ENCODE measurements around the gene HERPUD1. TPM values are rescaled to one million over a fixed set of nuclear protein-coding genes. Genes with fewer than 3 reads are reported as not detected.
"Not testable (repeated sequence)": the region's sequence is repeated elsewhere in the genome, so short reads cannot be mapped to it uniquely, and the experiment has no call there.

HERPUD1 gene, protein sequence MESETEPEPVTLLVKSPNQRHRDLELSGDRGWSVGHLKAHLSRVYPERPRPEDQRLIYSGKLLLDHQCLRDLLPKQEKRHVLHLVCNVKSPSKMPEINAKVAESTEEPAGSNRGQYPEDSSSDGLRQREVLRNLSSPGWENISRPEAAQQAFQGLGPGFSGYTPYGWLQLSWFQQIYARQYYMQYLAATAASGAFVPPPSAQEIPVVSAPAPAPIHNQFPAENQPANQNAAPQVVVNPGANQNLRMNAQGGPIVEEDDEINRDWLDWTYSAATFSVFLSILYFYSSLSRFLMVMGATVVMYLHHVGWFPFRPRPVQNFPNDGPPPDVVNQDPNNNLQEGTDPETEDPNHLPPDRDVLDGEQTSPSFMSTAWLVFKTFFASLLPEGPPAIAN
- total RNA-seq, result 100 to 1,000 TPM; 123 to 162 (median 149) TPM

DNA sequence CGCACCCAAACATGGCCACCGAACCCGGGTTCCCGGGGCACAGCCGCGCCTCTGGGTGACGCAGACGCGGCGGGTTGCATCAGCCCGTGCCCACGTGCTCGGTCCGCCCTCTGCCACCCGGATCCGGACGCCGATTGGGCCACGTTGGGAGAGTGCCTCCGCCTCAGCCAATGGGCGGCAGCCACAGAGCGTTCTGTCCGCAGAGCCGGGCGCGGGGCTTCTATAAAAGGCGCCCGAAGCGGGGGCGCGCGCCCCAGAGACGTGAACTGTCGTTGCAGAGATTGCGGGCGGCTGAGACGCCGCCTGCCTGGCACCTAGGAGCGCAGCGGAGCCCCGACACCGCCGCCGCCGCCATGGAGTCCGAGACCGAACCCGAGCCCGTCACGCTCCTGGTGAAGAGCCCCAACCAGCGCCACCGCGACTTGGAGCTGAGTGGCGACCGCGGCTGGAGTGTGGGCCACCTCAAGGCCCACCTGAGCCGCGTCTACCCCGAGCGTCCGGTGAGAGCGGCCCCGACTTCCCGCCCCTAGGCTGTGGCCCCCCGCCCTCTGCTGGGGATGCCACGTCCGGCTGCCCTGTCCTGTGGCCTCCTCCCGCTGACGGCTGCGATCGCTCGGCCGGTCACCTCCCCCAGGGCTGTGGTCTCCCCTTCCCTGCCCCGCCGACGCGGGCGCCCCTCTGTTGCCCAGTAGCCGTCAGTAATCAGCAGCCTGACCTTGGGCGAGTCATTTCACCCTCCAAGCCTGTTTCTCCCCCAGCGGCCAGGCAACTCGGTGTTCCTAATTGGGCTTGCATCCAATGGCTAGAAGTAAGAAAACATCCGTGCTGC, at the start of gene HERPUD1:
Gene HERPUD1, plus strand, starts transcription at position 251 of the 829 bp plus-strand sequence. Its CDS starts 103 bp downstream, at position 354.
- Histone ChIP-seq H3K27me3 (no peaks in the 10 kb centered on the region), H3K9me3 (no peaks in the 10 kb centered on the region), H3K36me3 (no peaks in the 10 kb centered on the region), H3K4me3 (peak within 1 kb of the TSS; percentile 92 to 99 (median 98)), H3K27ac (peak within 1 kb of the TSS; percentile 99), H3K4me1 (peaks cover 0 to 9% of the 10 kb centered on the region in 2 donors)
- TF ChIP-seq POLR2AphosphoS5 (IDR thresholded peaks at IDR 0.05), result peak; percentile 95 to 97 (median 96)
- TF ChIP-seq, protein P1, sequence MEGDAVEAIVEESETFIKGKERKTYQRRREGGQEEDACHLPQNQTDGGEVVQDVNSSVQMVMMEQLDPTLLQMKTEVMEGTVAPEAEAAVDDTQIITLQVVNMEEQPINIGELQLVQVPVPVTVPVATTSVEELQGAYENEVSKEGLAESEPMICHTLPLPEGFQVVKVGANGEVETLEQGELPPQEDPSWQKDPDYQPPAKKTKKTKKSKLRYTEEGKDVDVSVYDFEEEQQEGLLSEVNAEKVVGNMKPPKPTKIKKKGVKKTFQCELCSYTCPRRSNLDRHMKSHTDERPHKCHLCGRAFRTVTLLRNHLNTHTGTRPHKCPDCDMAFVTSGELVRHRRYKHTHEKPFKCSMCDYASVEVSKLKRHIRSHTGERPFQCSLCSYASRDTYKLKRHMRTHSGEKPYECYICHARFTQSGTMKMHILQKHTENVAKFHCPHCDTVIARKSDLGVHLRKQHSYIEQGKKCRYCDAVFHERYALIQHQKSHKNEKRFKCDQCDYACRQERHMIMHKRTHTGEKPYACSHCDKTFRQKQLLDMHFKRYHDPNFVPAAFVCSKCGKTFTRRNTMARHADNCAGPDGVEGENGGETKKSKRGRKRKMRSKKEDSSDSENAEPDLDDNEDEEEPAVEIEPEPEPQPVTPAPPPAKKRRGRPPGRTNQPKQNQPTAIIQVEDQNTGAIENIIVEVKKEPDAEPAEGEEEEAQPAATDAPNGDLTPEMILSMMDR (IDR thresholded peaks at IDR 0.05), result peak; percentile 4 to 16 (median 9)
- peak; percentile 96 for TF ChIP-seq POLR2A (IDR thresholded peaks at IDR 0.05)
- DNase-seq (ENCODE audit: low spot score in 2 of 2), result peak; percentile 98 to 99
- intact Hi-C loops (cut with DNase I; ENCODE audit: low total_unique reads), result loop anchor here (2.0 kb wide), 1 partner anchor 63 kb away; no protein-coding TSS in a partner anchor

GRCh38 chr16:56883586-56883985, 48.4 kb upstream of the HERPUD1 start:
- Histone ChIP-seq H3K4me1 (no peaks in the 10 kb centered on the region), H3K4me3 (no peak overlapping the region), H3K27ac (no peak overlapping the region), H3K27me3 (no peaks in the 10 kb centered on the region), H3K9me3 (no peaks in the 10 kb centered on the region), H3K36me3 (no peaks in the 10 kb centered on the region)
- intact Hi-C loops (cut with DNase I; ENCODE audit: low total_unique reads), result no loop called here
- TF ChIP-seq, protein P1 (IDR thresholded peaks at IDR 0.05), result no peak
- no peak for TF ChIP-seq POLR2A (IDR thresholded peaks at IDR 0.05)
- TF ChIP-seq POLR2AphosphoS5 (IDR thresholded peaks at IDR 0.05), result no peak
- DNase-seq (ENCODE audit: low spot score in 2 of 2), result no peak

- no peaks in the 10 kb centered on the region for H3K9me3 ChIP-seq
- H3K4me3 ChIP-seq, result no peak overlapping the region
- TF ChIP-seq POLR2A (IDR thresholded peaks at IDR 0.05) (no peak), POLR2AphosphoS5 (IDR thresholded peaks at IDR 0.05) (no peak)
- TF ChIP-seq, protein P1 (IDR thresholded peaks at IDR 0.05), result no peak
- intact Hi-C loops (cut with DNase I; ENCODE audit: low total_unique reads), result no loop called here
- no peaks in the 10 kb centered on the region for H3K4me1 ChIP-seq
- H3K27ac ChIP-seq, result no peak overlapping the region
- no peaks in the 10 kb centered on the region for H3K27me3 ChIP-seq
- no peaks in the 10 kb centered on the region for H3K36me3 ChIP-seq
- DNase-seq (ENCODE audit: low spot score in 2 of 2), result no peak
Observed at GRCh38 chr16:56884026-56884582, 47.8 kb upstream of the HERPUD1 start.

- intact Hi-C loops (cut with DNase I; ENCODE audit: low total_unique reads); H3K9me3 ChIP-seq; H3K27me3 ChIP-seq; DNase-seq (ENCODE audit: low spot score in 2 of 2); H3K4me3 ChIP-seq; H3K27ac ChIP-seq; H3K4me1 ChIP-seq; H3K36me3 ChIP-seq: not testable (repeated sequence)
Observed at GRCh38 chr16:56884929-56885328, 47.0 kb upstream of the HERPUD1 start.

DNA sequence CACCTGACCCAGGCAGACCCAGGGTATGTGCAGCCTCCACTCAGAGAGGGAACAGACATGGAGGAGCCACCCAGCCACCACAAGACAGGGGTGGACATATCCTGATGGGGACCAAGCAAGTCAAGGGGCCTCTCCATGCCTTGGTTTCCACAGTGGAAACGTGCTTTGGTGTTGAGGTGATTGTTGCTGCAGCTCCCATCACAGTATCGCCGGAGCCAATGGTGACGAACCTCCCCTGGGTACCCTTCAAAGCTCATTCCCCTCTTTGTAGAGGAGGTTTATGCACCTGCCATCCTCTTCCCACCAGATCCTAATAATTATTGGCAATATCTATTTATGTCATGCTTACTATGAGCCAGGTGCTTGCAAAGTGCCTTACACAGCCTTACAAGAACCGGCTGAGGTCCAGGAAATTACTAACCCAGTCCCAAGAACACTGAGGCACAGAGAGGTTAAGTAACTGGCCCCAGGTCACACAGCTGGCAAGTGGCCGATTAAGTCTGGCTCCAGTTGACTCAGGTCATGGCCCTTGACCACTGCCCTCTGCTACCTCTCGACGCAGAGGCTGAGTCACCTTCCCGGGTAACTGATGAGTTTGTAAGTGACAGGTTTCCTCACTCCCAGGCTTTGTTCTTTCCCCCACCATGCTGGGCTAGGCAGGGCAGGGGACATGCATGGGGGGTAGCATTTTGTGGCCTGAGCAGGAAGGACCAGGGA, 46.3 kb upstream of the HERPUD1 start:
- Histone ChIP-seq H3K27me3 (no peaks in the 10 kb centered on the region), H3K9me3 (no peaks in the 10 kb centered on the region), H3K27ac (no peak overlapping the region), H3K4me1 (no peaks in the 10 kb centered on the region), H3K36me3 (no peaks in the 10 kb centered on the region), H3K4me3 (no peak overlapping the region)
- intact Hi-C loops (cut with DNase I; ENCODE audit: low total_unique reads), result no loop called here
- DNase-seq (ENCODE audit: low spot score in 2 of 2), result no peak
- TF ChIP-seq POLR2AphosphoS5 (IDR thresholded peaks at IDR 0.05), result no peak
- TF ChIP-seq POLR2A (IDR thresholded peaks at IDR 0.05), result no peak
- TF ChIP-seq, protein P1 (IDR thresholded peaks at IDR 0.05), result no peak
